Lower lobe of right lung (tissue), 2 donors: ENCODE data around the gene PCYT1B. TPM values are rescaled to one million over a fixed set of nuclear protein-coding genes. Genes with fewer than 3 reads are reported as not detected.

Experiments used
- ATAC-seq, 2 donors: fragments of 200-7000 bp; cut with Tn5 transposase; one replicate each; pipeline ENCODE4 v1.9.1; 2020 to 2022; ENCODE audit warnings: mild to moderate bottlenecking in 2 of 2, moderate library complexity in 2 of 2
- DNase-seq: peaks from one replicate; pipeline ENCODE4 v3.0.0-alpha.2; 2020
- H3K27ac ChIP-seq: fragments of 200-600 bp; one replicate; pipeline ENCODE4 v1.8.0; 2022
- H3K27me3 ChIP-seq: fragments of 200-600 bp; one replicate; pipeline ENCODE4 v1.8.0; 2022; ENCODE audit warnings: low read depth
- H3K36me3 ChIP-seq: fragments of 200-600 bp; one replicate; pipeline ENCODE4 v1.8.0; 2022; ENCODE audit warnings: mild to moderate bottlenecking
- H3K4me1 ChIP-seq: fragments of 200-600 bp; one replicate; pipeline ENCODE4 v1.8.0; 2022
- H3K4me3 ChIP-seq: fragments of 200-600 bp; one replicate; pipeline ENCODE4 v1.8.0; 2022; ENCODE audit warnings: mild to moderate bottlenecking
- H3K9me3 ChIP-seq: fragments of 200-600 bp; one replicate; pipeline ENCODE4 v1.8.0; 2022
- CTCF ChIP-seq: fragments of 200-600 bp; IDR thresholded peaks from one replicate; pipeline ENCODE4 v1.8.0; 2022; ENCODE audit warnings: antibody characterized with exemption, mild to moderate bottlenecking
- intact Hi-C: fragments of 100-400 bp; cut with DNase I; formaldehyde crosslinking; loops from one replicate; pipeline ENCODE4 v1.11.0; 2022
- total RNA-seq: library from RNA; stranded (reverse); fragmentation: NEBNext Ultra II Directional; extraction: Animal tissue kit (Norgen Biotek cat#: 25700); gene quantifications from one replicate; pipeline ENCODE4 v1.2.1, GENCODE V29; 2021
- donor health status: DM: no; HTN: yes; CAD: no; lungs with severe emphysema.

PCYT1B gene
- total RNA-seq, 1 donor from 2014 or later, result 1.2 TPM

DNA sequence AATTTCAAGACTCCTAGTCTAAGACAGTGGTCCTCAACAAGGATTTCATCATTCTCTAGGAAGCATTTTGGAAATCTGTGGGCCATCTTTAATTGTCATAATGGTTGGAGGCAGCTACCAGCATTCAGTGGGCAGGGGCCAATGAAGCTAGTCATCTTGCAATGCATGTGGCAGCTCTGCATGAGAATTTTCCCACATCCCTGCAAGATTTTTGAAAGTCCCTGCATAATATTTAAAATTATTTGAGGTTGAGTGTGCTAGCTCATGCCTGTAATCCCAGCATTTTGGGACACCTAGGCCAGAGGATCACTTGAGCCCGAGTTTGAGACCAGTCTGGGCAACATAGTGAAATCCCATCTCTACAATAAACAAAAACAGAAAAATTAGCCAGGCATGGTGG lies 44.0 kb downstream of the PCYT1B start:
- H3K27ac ChIP-seq, result no peak overlapping the region

DNA sequence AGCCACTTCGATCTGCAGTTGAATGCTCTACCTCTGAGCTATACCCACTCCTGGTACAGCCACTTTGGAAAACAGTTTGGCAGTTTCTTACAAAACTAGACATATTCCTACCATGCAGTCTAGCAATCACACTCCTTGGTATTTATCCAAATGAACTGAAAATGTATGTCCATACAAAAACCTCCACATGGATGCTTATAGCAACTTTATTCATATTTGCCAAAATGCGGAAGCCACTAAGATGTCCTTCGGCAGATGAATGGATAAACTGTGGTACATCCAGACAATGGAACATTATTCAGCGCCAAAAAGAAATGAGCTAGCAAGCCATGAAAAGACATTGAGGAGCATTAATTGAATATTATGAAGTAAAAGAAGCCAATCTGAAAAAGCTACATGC lies 45.3 kb downstream of the PCYT1B start:
- Histone ChIP-seq H3K4me1 (no peaks in the 10 kb centered on the region), H3K36me3 (no peaks in the 10 kb centered on the region), H3K27ac (no peak overlapping the region), H3K4me3 (no peak overlapping the region), H3K27me3 (no peaks in the 10 kb centered on the region), H3K9me3 (no peaks in the 10 kb centered on the region)
- no peak for ATAC-seq
- intact Hi-C loops, result no loop called here
- no peak for DNase-seq
- no peak for TF ChIP-seq CTCF

More for the DNA sequence above, 44.0 kb downstream of the PCYT1B start:
- Histone ChIP-seq H3K9me3 (no peaks in the 10 kb centered on the region), H3K4me3 (no peak overlapping the region), H3K36me3 (no peaks in the 10 kb centered on the region), H3K4me1 (no peaks in the 10 kb centered on the region), H3K27me3 (no peaks in the 10 kb centered on the region)
- no peak for TF ChIP-seq CTCF
- ATAC-seq (no peak), DNase-seq (no peak)
- intact Hi-C loops, result no loop called here

DNA sequence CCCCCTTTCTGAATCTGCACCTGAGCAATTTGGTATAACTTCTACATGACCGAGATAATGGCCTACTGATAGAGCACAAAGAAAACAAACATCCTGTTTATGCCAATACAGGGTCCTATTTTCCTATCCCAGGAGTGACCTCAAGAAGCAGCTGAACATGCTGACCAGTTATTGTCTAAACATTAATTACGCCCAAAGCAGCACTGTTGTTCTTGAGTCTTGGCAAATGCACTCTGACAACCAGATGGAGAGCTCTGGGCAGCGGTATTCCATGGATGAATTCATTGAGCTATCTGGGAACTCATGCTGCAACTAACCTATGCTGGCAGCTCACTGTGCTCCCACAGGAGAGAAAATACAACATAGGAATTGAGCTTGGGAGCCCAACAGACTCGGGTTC lies 52.6 kb downstream of the PCYT1B start:
- no peaks in the 10 kb centered on the region for H3K4me1 ChIP-seq
- H3K27ac ChIP-seq, result no peak overlapping the region
- no peak for ATAC-seq
- intact Hi-C loops, result no loop called here
- no peaks in the 10 kb centered on the region for H3K9me3 ChIP-seq
- no peak overlapping the region for H3K4me3 ChIP-seq
- no peaks in the 10 kb centered on the region for H3K27me3 ChIP-seq
- no peak for DNase-seq
- TF ChIP-seq CTCF, result no peak
- H3K36me3 ChIP-seq, result no peaks in the 10 kb centered on the region

GRCh38 chrX:24590111-24590510 lies 57.0 kb downstream of the PCYT1B start:
- no peak for TF ChIP-seq CTCF
- Histone ChIP-seq H3K4me1 (no peaks in the 10 kb centered on the region), H3K9me3 (no peaks in the 10 kb centered on the region), H3K27ac (no peak overlapping the region), H3K36me3 (no peaks in the 10 kb centered on the region), H3K4me3 (no peak overlapping the region), H3K27me3 (no peaks in the 10 kb centered on the region)
- intact Hi-C loops, result no loop called here
- no peak for ATAC-seq
- DNase-seq, result no peak

GRCh38 chrX:24577091-24577490 lies 70.1 kb downstream of the PCYT1B start:
- TF ChIP-seq CTCF, result no peak
- H3K27ac ChIP-seq, result no peak overlapping the region
- no peak for DNase-seq

DNA sequence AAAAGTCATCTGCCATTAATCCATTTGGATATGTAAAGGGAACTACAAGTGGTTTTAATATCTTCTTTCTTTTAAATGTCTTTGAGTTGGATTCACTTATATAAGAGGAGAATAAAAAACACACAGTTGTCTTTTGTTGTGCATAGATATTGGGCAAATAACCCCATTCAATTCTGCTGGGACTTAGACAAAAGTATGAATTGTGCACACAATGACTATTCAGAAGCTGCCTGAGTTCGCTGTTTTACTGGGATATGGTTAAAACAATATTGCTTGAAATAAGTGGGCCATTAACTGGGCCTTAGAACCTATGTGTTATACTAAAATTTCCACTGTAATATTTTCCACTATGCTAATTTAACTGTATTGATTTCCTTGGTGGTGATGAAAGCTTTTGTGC lies 71.7 kb downstream of the PCYT1B start:
- Histone ChIP-seq H3K4me3 (no peak overlapping the region), H3K4me1 (no peaks in the 10 kb centered on the region), H3K27ac (no peak overlapping the region), H3K36me3 (no peaks in the 10 kb centered on the region), H3K9me3 (no peaks in the 10 kb centered on the region), H3K27me3 (no peaks in the 10 kb centered on the region)
- intact Hi-C loops, result no loop called here
- DNase-seq (no peak), ATAC-seq (no peak)
- no peak for TF ChIP-seq CTCF

More at GRCh38 chrX:24577091-24577490, 70.1 kb downstream of the PCYT1B start:
- intact Hi-C loops, result no loop called here
- Histone ChIP-seq H3K36me3 (no peaks in the 10 kb centered on the region), H3K4me1 (no peaks in the 10 kb centered on the region), H3K27me3 (no peaks in the 10 kb centered on the region), H3K9me3 (no peaks in the 10 kb centered on the region), H3K4me3 (no peak overlapping the region)
- ATAC-seq, result no peak
